ENCODE data around the gene GSPT1.
A peak's percentile ranks its signal among the peaks of the same experiment; 100 is the strongest.
"Not testable (repeated sequence)": the region's sequence is repeated elsewhere in the genome, so short reads cannot be mapped to it uniquely, and the experiment has no call there.

GSPT1 gene

GRCh38 chr16:11833951-11834695, 81.6 kb downstream of the GSPT1 start:
- H3K4me3 Mint-ChIP-seq = no peak overlapping the region
- TF ChIP-seq CTCF (IDR thresholded peaks at IDR 0.05; ENCODE audit: unreplicated experiment in 3 of 3) = no peak
- no peaks in the 10 kb centered on the region for H3K9me3 Mint-ChIP-seq
- peaks cover 25% of the 10 kb centered on the region for H3K36me3 Mint-ChIP-seq (ENCODE audit: low read depth)
- H3K27me3 Mint-ChIP-seq (ENCODE audit: low read depth) = no peaks in the 10 kb centered on the region
- peaks cover 16% of the 10 kb centered on the region for H3K4me1 Mint-ChIP-seq
- H3K27ac Mint-ChIP-seq = peak overlapping the region in 1 of 3 experiments; percentile 54

- H3K27me3 Mint-ChIP-seq (ENCODE audit: low read depth) = no peaks in the 10 kb centered on the region
- no peak overlapping the region for H3K27ac Mint-ChIP-seq
- TF ChIP-seq CTCF (IDR thresholded peaks at IDR 0.05; ENCODE audit: unreplicated experiment in 3 of 3) = no peak
- H3K4me1 Mint-ChIP-seq = no peaks in the 10 kb centered on the region
- no peaks in the 10 kb centered on the region for H3K36me3 Mint-ChIP-seq (ENCODE audit: low read depth)
- no peak overlapping the region for H3K4me3 Mint-ChIP-seq
- no peaks in the 10 kb centered on the region for H3K9me3 Mint-ChIP-seq
Observed at GRCh38 chr16:11828696-11829095, 87.1 kb downstream of the GSPT1 start.

GRCh38 chr16:11825520-11826165, 90.1 kb downstream of the GSPT1 start:
- H3K27ac Mint-ChIP-seq; H3K27me3 Mint-ChIP-seq (ENCODE audit: low read depth); H3K4me3 Mint-ChIP-seq; H3K36me3 Mint-ChIP-seq (ENCODE audit: low read depth); H3K9me3 Mint-ChIP-seq; H3K4me1 Mint-ChIP-seq: not testable (repeated sequence)

GRCh38 chr16:11824362-11824761, 91.4 kb downstream of the GSPT1 start:
- Mint-ChIP-seq H3K4me1 (no peaks in the 10 kb centered on the region), H3K27me3 (ENCODE audit: low read depth) (no peaks in the 10 kb centered on the region), H3K27ac (no peak overlapping the region), H3K9me3 (no peaks in the 10 kb centered on the region), H3K36me3 (ENCODE audit: low read depth) (no peaks in the 10 kb centered on the region), H3K4me3 (no peak overlapping the region)
- no peak for TF ChIP-seq CTCF (IDR thresholded peaks at IDR 0.05; ENCODE audit: unreplicated experiment in 3 of 3)

GRCh38 chr16:11823645-11824044, 92.1 kb downstream of the GSPT1 start:
- H3K9me3 Mint-ChIP-seq; H3K36me3 Mint-ChIP-seq (ENCODE audit: low read depth); H3K27me3 Mint-ChIP-seq (ENCODE audit: low read depth); H3K4me1 Mint-ChIP-seq; H3K27ac Mint-ChIP-seq; H3K4me3 Mint-ChIP-seq: not testable (repeated sequence)

- Mint-ChIP-seq H3K4me1 (no peaks in the 10 kb centered on the region), H3K27ac (no peak overlapping the region), H3K27me3 (ENCODE audit: low read depth) (no peaks in the 10 kb centered on the region), H3K4me3 (no peak overlapping the region), H3K36me3 (ENCODE audit: low read depth) (no peaks in the 10 kb centered on the region), H3K9me3 (no peaks in the 10 kb centered on the region)
- no peak for TF ChIP-seq CTCF (IDR thresholded peaks at IDR 0.05; ENCODE audit: unreplicated experiment in 3 of 3)
Observed at GRCh38 chr16:11819798-11820197, 96.0 kb downstream of the GSPT1 start.

GRCh38 chr16:11818970-11819369, 96.8 kb downstream of the GSPT1 start:
- not testable (repeated sequence) for H3K27me3 Mint-ChIP-seq (ENCODE audit: low read depth); H3K9me3 Mint-ChIP-seq; H3K27ac Mint-ChIP-seq; H3K4me3 Mint-ChIP-seq; H3K36me3 Mint-ChIP-seq (ENCODE audit: low read depth); H3K4me1 Mint-ChIP-seq

Data from nephron (organoid).